Liver (tissue), 3 donors: ENCODE data around the gene PRSS56.

Experiments used
- HNF4A ChIP-seq, 2 donors: conservative IDR thresholded peaks; 2 replicates each; pipeline ENCODE4 v1.6.1; 2016; ENCODE audit warnings: antibody characterized with exemption in 2 of 2, mild to moderate bottlenecking in 2 of 2
- NR2F2 ChIP-seq: IDR thresholded peaks from 2 replicates; pipeline ENCODE4 v1.6.1; 2016; ENCODE audit warnings: antibody characterized with exemption
- TAF1 ChIP-seq: conservative IDR thresholded peaks from 2 replicates; pipeline ENCODE4 v1.6.1; 2016; ENCODE audit warnings: antibody characterized with exemption, mild to moderate bottlenecking
- TF ChIP-seq, protein P1 (sequence below): fragments of 150-350 bp; IDR thresholded peaks from 2 replicates; pipeline ENCODE4 v1.5.1; 2017; ENCODE audit warnings: improper control_type of control experiment, low read depth, low read length; ENCODE audit not compliant: missing input control
- TF ChIP-seq, protein P2 (sequence below): IDR thresholded peaks from 2 replicates; pipeline ENCODE4 v1.6.1; 2016; ENCODE audit warnings: antibody characterized with exemption
- TF ChIP-seq, protein P3 (sequence below): IDR thresholded peaks from 2 replicates; pipeline ENCODE4 v1.6.1; 2016; ENCODE audit warnings: antibody characterized with exemption
- donor health status: healthy.
- donor health status: healthy.

DNA sequence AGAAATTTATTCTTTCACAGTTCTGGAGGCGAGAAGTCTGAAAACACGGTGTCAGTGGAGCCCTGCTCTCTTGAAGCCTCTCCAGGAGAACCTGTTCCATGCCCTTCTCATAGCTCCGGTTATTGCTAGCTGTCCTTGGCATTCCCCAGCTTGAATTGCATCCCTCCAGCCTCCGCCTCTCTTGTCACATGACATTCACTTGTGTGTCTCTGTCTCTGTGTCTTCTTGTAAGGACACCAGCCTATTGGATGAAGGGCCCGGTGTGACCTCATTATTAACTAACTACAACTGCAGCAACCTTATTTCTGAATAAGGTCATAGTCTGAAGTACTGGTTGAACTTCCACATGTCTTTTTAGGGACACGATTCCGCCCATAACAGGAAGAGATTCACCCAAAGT lies 4.5 kb upstream of the PRSS56 start:
- TF ChIP-seq, protein P1, sequence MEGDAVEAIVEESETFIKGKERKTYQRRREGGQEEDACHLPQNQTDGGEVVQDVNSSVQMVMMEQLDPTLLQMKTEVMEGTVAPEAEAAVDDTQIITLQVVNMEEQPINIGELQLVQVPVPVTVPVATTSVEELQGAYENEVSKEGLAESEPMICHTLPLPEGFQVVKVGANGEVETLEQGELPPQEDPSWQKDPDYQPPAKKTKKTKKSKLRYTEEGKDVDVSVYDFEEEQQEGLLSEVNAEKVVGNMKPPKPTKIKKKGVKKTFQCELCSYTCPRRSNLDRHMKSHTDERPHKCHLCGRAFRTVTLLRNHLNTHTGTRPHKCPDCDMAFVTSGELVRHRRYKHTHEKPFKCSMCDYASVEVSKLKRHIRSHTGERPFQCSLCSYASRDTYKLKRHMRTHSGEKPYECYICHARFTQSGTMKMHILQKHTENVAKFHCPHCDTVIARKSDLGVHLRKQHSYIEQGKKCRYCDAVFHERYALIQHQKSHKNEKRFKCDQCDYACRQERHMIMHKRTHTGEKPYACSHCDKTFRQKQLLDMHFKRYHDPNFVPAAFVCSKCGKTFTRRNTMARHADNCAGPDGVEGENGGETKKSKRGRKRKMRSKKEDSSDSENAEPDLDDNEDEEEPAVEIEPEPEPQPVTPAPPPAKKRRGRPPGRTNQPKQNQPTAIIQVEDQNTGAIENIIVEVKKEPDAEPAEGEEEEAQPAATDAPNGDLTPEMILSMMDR = no peak
- TF ChIP-seq, protein P2, sequence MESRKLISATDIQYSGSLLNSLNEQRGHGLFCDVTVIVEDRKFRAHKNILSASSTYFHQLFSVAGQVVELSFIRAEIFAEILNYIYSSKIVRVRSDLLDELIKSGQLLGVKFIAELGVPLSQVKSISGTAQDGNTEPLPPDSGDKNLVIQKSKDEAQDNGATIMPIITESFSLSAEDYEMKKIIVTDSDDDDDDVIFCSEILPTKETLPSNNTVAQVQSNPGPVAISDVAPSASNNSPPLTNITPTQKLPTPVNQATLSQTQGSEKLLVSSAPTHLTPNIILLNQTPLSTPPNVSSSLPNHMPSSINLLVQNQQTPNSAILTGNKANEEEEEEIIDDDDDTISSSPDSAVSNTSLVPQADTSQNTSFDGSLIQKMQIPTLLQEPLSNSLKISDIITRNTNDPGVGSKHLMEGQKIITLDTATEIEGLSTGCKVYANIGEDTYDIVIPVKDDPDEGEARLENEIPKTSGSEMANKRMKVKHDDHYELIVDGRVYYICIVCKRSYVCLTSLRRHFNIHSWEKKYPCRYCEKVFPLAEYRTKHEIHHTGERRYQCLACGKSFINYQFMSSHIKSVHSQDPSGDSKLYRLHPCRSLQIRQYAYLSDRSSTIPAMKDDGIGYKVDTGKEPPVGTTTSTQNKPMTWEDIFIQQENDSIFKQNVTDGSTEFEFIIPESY = no peak
- TF ChIP-seq, protein P3, sequence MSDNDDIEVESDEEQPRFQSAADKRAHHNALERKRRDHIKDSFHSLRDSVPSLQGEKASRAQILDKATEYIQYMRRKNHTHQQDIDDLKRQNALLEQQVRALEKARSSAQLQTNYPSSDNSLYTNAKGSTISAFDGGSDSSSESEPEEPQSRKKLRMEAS = no peak
- TF ChIP-seq NR2F2 (no peak), TAF1 (no peak), HNF4A (conservative IDR thresholded peaks at IDR 0.05) (no peak)
